ENCODE results near the gene MAPKAP1.

DNA sequence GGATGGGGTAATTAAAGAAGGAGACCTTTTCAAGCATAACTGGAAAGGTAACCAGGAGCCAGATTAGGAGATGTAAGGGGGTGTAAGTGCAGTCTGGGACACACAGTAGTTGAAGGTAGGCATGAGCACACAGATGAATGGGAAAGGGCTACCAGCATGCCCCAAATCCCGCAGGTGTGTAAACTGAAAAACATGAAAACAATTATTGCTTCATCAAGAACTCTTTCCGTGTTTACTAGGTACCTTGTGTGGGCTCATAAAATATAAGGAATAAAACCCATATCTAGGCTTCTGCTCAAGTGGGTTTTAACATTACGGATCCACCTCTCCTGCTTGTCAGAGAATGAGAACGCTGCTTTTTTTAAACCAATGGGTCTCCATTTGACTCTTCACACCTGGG lies 1.1 kb downstream of the MAPKAP1 start:
- TF ChIP-seq ARNTL (CRISPR knock-in tag; IDR thresholded peaks at IDR 0.05; ENCODE audit: borderline replicate concordance, low read depth) (no peak), CSDC2 (CRISPR knock-in tag; IDR thresholded peaks at IDR 0.05) (no peak), ZC3H10 (CRISPR knock-in tag; IDR thresholded peaks at IDR 0.05) (no peak), PPARA (CRISPR knock-in tag; IDR thresholded peaks at IDR 0.05; ENCODE audit: borderline replicate concordance) (no peak), TCF4 (CRISPR knock-in tag; IDR thresholded peaks at IDR 0.05; ENCODE audit: borderline replicate concordance) (no peak), OSR1 (CRISPR knock-in tag; IDR thresholded peaks at IDR 0.05) (no peak), GLIS3 (CRISPR knock-in tag; IDR thresholded peaks at IDR 0.05) (no peak)
- TF ChIP-seq, protein P1, sequence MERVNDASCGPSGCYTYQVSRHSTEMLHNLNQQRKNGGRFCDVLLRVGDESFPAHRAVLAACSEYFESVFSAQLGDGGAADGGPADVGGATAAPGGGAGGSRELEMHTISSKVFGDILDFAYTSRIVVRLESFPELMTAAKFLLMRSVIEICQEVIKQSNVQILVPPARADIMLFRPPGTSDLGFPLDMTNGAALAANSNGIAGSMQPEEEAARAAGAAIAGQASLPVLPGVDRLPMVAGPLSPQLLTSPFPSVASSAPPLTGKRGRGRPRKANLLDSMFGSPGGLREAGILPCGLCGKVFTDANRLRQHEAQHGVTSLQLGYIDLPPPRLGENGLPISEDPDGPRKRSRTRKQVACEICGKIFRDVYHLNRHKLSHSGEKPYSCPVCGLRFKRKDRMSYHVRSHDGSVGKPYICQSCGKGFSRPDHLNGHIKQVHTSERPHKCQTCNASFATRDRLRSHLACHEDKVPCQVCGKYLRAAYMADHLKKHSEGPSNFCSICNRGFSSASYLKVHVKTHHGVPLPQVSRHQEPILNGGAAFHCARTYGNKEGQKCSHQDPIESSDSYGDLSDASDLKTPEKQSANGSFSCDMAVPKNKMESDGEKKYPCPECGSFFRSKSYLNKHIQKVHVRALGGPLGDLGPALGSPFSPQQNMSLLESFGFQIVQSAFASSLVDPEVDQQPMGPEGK (CRISPR knock-in tag; IDR thresholded peaks at IDR 0.05; ENCODE audit: borderline replicate concordance) = no peak
- TF ChIP-seq, protein P2, sequence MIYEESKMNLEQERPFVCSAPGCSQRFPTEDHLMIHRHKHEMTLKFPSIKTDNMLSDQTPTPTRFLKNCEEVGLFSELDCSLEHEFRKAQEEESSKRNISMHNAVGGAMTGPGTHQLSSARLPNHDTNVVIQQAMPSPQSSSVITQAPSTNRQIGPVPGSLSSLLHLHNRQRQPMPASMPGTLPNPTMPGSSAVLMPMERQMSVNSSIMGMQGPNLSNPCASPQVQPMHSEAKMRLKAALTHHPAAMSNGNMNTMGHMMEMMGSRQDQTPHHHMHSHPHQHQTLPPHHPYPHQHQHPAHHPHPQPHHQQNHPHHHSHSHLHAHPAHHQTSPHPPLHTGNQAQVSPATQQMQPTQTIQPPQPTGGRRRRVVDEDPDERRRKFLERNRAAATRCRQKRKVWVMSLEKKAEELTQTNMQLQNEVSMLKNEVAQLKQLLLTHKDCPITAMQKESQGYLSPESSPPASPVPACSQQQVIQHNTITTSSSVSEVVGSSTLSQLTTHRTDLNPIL (CRISPR knock-in tag; IDR thresholded peaks at IDR 0.05; ENCODE audit: low read depth) = no peak
- TF ChIP-seq, protein P3, sequence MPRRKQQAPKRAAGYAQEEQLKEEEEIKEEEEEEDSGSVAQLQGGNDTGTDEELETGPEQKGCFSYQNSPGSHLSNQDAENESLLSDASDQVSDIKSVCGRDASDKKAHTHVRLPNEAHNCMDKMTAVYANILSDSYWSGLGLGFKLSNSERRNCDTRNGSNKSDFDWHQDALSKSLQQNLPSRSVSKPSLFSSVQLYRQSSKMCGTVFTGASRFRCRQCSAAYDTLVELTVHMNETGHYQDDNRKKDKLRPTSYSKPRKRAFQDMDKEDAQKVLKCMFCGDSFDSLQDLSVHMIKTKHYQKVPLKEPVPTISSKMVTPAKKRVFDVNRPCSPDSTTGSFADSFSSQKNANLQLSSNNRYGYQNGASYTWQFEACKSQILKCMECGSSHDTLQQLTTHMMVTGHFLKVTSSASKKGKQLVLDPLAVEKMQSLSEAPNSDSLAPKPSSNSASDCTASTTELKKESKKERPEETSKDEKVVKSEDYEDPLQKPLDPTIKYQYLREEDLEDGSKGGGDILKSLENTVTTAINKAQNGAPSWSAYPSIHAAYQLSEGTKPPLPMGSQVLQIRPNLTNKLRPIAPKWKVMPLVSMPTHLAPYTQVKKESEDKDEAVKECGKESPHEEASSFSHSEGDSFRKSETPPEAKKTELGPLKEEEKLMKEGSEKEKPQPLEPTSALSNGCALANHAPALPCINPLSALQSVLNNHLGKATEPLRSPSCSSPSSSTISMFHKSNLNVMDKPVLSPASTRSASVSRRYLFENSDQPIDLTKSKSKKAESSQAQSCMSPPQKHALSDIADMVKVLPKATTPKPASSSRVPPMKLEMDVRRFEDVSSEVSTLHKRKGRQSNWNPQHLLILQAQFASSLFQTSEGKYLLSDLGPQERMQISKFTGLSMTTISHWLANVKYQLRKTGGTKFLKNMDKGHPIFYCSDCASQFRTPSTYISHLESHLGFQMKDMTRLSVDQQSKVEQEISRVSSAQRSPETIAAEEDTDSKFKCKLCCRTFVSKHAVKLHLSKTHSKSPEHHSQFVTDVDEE (CRISPR knock-in tag; IDR thresholded peaks at IDR 0.05) = no peak
